Activated CD8-positive, alpha-beta memory T cell treated with anti-CD3 and anti-CD28 coated beads, Interleukin-2, amount 50 U/mL, for 4 hours (primary cell): ENCODE measurements around the gene QSOX1.
A peak's percentile ranks its signal among the peaks of the same experiment; 100 is the strongest.

Experiments used
- DNase-seq: peaks from one replicate; pipeline ENCODE4 v3.0.0-alpha.2; 2020

Gene QSOX1

GRCh38 chr1:180237869-180238476 lies 83.3 kb downstream of the QSOX1 start:
- DNase-seq: no peak

GRCh38 chr1:180238675-180239074 lies 84.0 kb downstream of the QSOX1 start:
- no peak for DNase-seq

- DNase-seq: no peak
Observed at GRCh38 chr1:180239145-180240096, 84.8 kb downstream of the QSOX1 start.

GRCh38 chr1:180241716-180242544 lies 87.3 kb downstream of the QSOX1 start:
- no peak for DNase-seq

- DNase-seq: no peak
Observed at GRCh38 chr1:180243517-180244221, 89.0 kb downstream of the QSOX1 start.

GRCh38 chr1:180244840-180245239 lies 90.2 kb downstream of the QSOX1 start:
- DNase-seq: no peak

GRCh38 chr1:180246579-180246978 lies 91.9 kb downstream of the QSOX1 start:
- no peak for DNase-seq

GRCh38 chr1:180247061-180247460 lies 92.4 kb downstream of the QSOX1 start:
- no peak for DNase-seq

GRCh38 chr1:180247580-180247979 lies 92.9 kb downstream of the QSOX1 start:
- DNase-seq: no peak

- DNase-seq: no peak
Observed at GRCh38 chr1:180248176-180248575, 93.5 kb downstream of the QSOX1 start.

GRCh38 chr1:180248731-180249681 lies 94.3 kb downstream of the QSOX1 start:
- DNase-seq: no peak

- no peak for DNase-seq
Observed at GRCh38 chr1:180249725-180250498, 95.2 kb downstream of the QSOX1 start.

GRCh38 chr1:180250499-180250770 lies 95.8 kb downstream of the QSOX1 start:
- DNase-seq: no peak

GRCh38 chr1:180250883-180251509 lies 96.3 kb downstream of the QSOX1 start:
- no peak for DNase-seq

- DNase-seq: no peak
Observed at GRCh38 chr1:180251526-180252305, 97.0 kb downstream of the QSOX1 start.

GRCh38 chr1:180252638-180253536 lies 98.2 kb downstream of the QSOX1 start:
- DNase-seq: peak; percentile 60
